Prostate gland (tissue), 2 donors: ENCODE data around the gene TNFRSF9. TPM values are rescaled to one million over a fixed set of nuclear protein-coding genes. Genes with fewer than 3 reads are reported as not detected.
"Not testable (repeated sequence)": the region's sequence is repeated elsewhere in the genome, so short reads cannot be mapped to it uniquely, and the experiment has no call there.

Source experiments
- DNase-seq: peaks from one replicate; pipeline ENCODE4 v3.0.0-alpha.2; 2019; ENCODE audit warnings: low spot score
- H3K27ac ChIP-seq, 2 donors: fragments of 200-600 bp; sonication (generic); 2 replicates each; pipeline ENCODE4 v1.5.1; 2017 to 2019
- H3K27me3 ChIP-seq: fragments of 200-600 bp; sonication (generic); replicated peaks from 2 replicates; pipeline ENCODE4 v1.5.1; 2019; ENCODE audit not compliant: insufficient read depth
- H3K36me3 ChIP-seq, 2 donors: fragments of 200-600 bp; sonication (generic); 1 replicate in 1 of 2; 2 replicates in 1 of 2; pipeline versions ENCODE4 v1.5.1 to v1.8.1; 2017 to 2019
- H3K4me1 ChIP-seq: fragments of 200-600 bp; sonication (generic); replicated peaks from 2 replicates; pipeline ENCODE4 v1.5.1; 2019
- H3K4me3 ChIP-seq, 2 donors: fragments of 200-600 bp; sonication (generic); 2 replicates each; pipeline ENCODE4 v1.5.1; 2017 to 2019
- H3K9me3 ChIP-seq: fragments of 200-600 bp; sonication (generic); 2 replicates; pipeline ENCODE4 v1.5.1; 2017
- CTCF ChIP-seq, 4 experiments: fragments of 200-600 bp in 2 of 4; fragments of 450-650 bp in 2 of 4; sonication (generic) in 2 of 4; IDR thresholded peaks; 1 replicate in 3 of 4; 2 replicates in 1 of 4; pipeline ENCODE4 v1.5.1; 2016 to 2019; ENCODE audit warnings: antibody characterized with exemption in 4 of 4, mild to moderate bottlenecking in 2 of 4, moderate library complexity in 2 of 4
- POLR2A ChIP-seq: fragments of 450-650 bp; IDR thresholded peaks from one replicate; pipeline ENCODE4 v1.6.1; 2016; ENCODE audit warnings: antibody characterized with exemption, mild to moderate bottlenecking
- POLR2AphosphoS5 ChIP-seq: sonication (generic); formaldehyde crosslinking; IDR thresholded peaks from one replicate; pipeline ENCODE4 v1.6.1; 2017; ENCODE audit warnings: antibody characterized with exemption
- WGBS: methylation state at CpG from one replicate; pipeline ENCODE4 v1.1.5; 2018; 5-methylcytosine and 5-hydroxymethylcytosine counted together
- intact Hi-C: fragments of 100-400 bp; cut with DNase I; formaldehyde crosslinking; loops from one replicate; pipeline ENCODE4 v1.14.2; 2022
- total RNA-seq, 2 donors: library from RNA; depleted of rRNA; stranded (reverse); fragments of >200 nt; gene quantifications; one replicate each; pipeline ENCODE4 v1.1.0, GENCODE V29; 2016

Gene TNFRSF9
- total RNA-seq, 2 donors from 2014 or later: not detected

GRCh38 chr1:7954683-7955082, 14.0 kb upstream of the TNFRSF9 start:
- Histone ChIP-seq H3K27me3 (no peaks in the 10 kb centered on the region), H3K36me3 (no peaks in the 10 kb centered on the region), H3K4me3 (peak overlapping the region; percentile 38 to 46), H3K27ac (peak overlapping the region; percentile 60 to 71), H3K4me1 (no peaks in the 10 kb centered on the region), H3K9me3 (no peaks in the 10 kb centered on the region)
- TF ChIP-seq POLR2A (no peak), POLR2AphosphoS5 (no peak), CTCF (IDR thresholded peaks at IDR 0.05) (no peak)
- intact Hi-C loops: no loop called here
- DNase-seq: no peak
- 69% methylated on average over 7 of the region's 7 CpGs for WGBS

GRCh38 chr1:7953850-7954609, 13.4 kb upstream of the TNFRSF9 start:
- Histone ChIP-seq H3K27me3 (no peaks in the 10 kb centered on the region), H3K9me3 (no peaks in the 10 kb centered on the region), H3K27ac (peak overlapping the region; percentile 60 to 71), H3K4me1 (no peaks in the 10 kb centered on the region), H3K4me3 (peak overlapping the region; percentile 38 to 46), H3K36me3 (no peaks in the 10 kb centered on the region)
- intact Hi-C loops: no loop called here
- DNase-seq: peak; percentile 85
- 2% methylated on average over 58 of the region's 65 CpGs for WGBS
- TF ChIP-seq POLR2AphosphoS5 (peak; percentile 88), POLR2A (peak; percentile 58), CTCF (IDR thresholded peaks at IDR 0.05) (peak in 1 of 4 experiments; percentile 25)

- intact Hi-C loops, DNase-seq, H3K4me3 ChIP-seq, H3K9me3 ChIP-seq, H3K4me1 ChIP-seq, H3K36me3 ChIP-seq, H3K27ac ChIP-seq, H3K27me3 ChIP-seq: not testable (repeated sequence)
- WGBS: no CpG with 5 or more reads among the region's 30 CpGs
Observed at GRCh38 chr1:7952791-7953190, 12.2 kb upstream of the TNFRSF9 start.

GRCh38 chr1:7948960-7949359, 8.3 kb upstream of the TNFRSF9 start:
- Histone ChIP-seq H3K27me3 (no peaks in the 10 kb centered on the region), H3K4me3 (no peak overlapping the region), H3K27ac (no peak overlapping the region), H3K4me1 (no peaks in the 10 kb centered on the region), H3K36me3 (no peaks in the 10 kb centered on the region), H3K9me3 (no peaks in the 10 kb centered on the region)
- intact Hi-C loops: no loop called here
- WGBS: 64% methylated on average over 5 of the region's 5 CpGs
- no peak for TF ChIP-seq CTCF (IDR thresholded peaks at IDR 0.05)
- TF ChIP-seq POLR2AphosphoS5: no peak
- no peak for TF ChIP-seq POLR2A
- DNase-seq: no peak

GRCh38 chr1:7943251-7943650, 2.6 kb upstream of the TNFRSF9 start:
- TF ChIP-seq POLR2AphosphoS5 (no peak), CTCF (IDR thresholded peaks at IDR 0.05) (no peak), POLR2A (no peak)
- H3K9me3 ChIP-seq: no peaks in the 10 kb centered on the region
- no peak for DNase-seq
- H3K4me3 ChIP-seq: no peak overlapping the region
- H3K27me3 ChIP-seq: no peaks in the 10 kb centered on the region
- no peak overlapping the region for H3K27ac ChIP-seq
- 70% methylated on average over 2 of the region's 2 CpGs for WGBS
- intact Hi-C loops: no loop called here
- no peaks in the 10 kb centered on the region for H3K36me3 ChIP-seq
- no peaks in the 10 kb centered on the region for H3K4me1 ChIP-seq
